GM18499 (cell line): ENCODE results near the gene APOE.
"Not testable (repeated sequence)": the region's sequence is repeated elsewhere in the genome, so short reads cannot be mapped to it uniquely, and the experiment has no call there.

Experiments
- ATAC-seq: cut with Tn5 transposase; IDR thresholded peaks from one replicate; pipeline ENCODE4 v1.9.1; 2021; ENCODE audit warnings: moderate number of reproducible peaks; ENCODE audit not compliant: insufficient read depth, unreplicated experiment

The APOE gene

GRCh38 chr19:44908074-44908835, 2.7 kb downstream of the APOE start:
- no peak for ATAC-seq

DNA sequence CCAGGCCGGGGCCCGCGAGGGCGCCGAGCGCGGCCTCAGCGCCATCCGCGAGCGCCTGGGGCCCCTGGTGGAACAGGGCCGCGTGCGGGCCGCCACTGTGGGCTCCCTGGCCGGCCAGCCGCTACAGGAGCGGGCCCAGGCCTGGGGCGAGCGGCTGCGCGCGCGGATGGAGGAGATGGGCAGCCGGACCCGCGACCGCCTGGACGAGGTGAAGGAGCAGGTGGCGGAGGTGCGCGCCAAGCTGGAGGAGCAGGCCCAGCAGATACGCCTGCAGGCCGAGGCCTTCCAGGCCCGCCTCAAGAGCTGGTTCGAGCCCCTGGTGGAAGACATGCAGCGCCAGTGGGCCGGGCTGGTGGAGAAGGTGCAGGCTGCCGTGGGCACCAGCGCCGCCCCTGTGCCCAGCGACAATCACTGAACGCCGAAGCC, 3.3 kb downstream of the APOE start:
- ATAC-seq: no peak

DNA sequence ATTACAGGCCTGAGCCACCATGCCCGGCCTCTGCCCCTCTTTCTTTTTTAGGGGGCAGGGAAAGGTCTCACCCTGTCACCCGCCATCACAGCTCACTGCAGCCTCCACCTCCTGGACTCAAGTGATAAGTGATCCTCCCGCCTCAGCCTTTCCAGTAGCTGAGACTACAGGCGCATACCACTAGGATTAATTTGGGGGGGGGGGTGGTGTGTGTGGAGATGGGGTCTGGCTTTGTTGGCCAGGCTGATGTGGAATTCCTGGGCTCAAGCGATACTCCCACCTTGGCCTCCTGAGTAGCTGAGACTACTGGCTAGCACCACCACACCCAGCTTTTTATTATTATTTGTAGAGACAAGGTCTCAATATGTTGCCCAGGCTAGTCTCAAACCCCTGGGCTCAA, 4.2 kb downstream of the APOE start:
- ATAC-seq: no peak

DNA sequence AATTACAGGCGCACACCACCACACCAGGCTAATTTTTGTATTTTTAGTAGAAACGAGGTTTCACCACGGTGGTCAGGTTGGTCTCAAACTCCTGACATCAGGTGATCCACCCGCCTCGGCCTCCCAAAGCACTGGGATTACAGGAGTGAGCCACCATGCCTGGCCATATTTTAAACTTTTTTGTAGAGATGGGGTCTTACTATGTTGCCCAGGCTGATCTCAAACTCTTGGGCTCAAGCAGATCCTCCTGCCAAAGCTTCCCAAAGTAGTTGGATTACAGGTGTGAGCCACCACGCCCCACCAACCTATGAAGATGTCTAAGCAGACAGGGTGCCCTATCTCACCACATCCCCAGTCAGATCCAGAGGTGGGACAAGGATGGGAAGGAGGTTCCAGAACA, 6.3 kb downstream of the APOE start:
- not testable (repeated sequence) for ATAC-seq

DNA sequence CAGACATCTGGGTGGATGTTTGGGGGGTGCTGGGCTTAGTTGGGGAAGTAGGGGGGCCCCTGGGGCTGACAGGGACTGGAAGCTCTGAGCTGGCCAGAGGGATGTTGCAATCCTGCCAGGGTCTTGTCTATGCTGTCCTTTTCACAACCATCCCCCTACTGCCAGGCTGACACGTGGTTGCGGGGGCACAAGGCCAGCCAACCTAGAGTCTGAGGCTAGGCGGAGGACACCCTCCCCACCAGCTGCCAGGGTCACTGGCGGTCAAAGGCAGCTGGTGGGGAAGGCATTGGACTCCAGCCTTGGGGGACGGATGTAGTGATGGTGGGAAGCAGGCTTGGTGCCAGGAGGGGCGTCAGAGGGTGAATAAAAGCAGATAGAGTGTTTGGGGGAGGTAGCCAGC, 7.3 kb downstream of the APOE start:
- ATAC-seq: no peak

GRCh38 chr19:44913512-44914432, 8.2 kb downstream of the APOE start:
- not testable (repeated sequence) for ATAC-seq

DNA sequence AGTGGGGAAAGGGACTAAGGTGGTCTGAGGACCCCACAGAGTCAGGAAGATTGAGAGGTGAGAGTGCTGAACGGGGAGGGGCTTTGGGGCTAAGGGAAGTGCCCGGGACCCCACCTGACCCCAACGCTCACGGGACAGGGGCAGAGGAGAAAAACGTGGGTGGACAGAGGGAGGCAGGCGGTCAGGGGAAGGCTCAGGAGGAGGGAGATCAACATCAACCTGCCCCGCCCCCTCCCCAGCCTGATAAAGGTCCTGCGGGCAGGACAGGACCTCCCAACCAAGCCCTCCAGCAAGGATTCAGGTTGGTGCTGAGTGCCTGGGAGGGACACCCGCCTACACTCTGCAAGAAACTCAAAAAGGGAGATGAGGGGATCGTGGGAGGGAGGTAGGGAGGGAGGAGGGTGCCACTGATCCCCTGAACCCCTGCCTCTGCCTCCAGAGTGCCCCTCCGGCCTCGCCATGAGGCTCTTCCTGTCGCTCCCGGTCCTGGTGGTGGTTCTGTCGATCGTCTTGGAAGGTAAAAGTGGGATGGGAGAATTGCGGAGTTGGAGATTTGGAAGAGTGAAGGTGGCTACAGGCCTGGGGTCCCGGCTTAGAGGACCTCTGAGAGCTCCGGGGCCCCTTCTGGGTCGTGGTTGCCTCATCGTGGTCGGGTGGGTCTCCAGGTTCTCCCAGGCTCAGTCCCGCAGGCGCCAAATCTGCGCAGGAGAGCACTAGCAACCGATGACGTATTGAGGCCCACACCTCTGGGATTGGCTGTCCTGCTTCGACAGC, 9.0 kb downstream of the APOE start, which contains the start of gene APOC1:
TSS of gene APOC1 (plus strand) at position 176 of the 774 bp plus-strand sequence. CDS start at position 460, 284 bp downstream.
- not testable (repeated sequence) for ATAC-seq

- ATAC-seq: no peak
Measured at GRCh38 chr19:44924243-44924725, 18.7 kb downstream of the APOE start.

- ATAC-seq: no peak
Measured at GRCh38 chr19:44925114-44925891, 19.7 kb downstream of the APOE start.

DNA sequence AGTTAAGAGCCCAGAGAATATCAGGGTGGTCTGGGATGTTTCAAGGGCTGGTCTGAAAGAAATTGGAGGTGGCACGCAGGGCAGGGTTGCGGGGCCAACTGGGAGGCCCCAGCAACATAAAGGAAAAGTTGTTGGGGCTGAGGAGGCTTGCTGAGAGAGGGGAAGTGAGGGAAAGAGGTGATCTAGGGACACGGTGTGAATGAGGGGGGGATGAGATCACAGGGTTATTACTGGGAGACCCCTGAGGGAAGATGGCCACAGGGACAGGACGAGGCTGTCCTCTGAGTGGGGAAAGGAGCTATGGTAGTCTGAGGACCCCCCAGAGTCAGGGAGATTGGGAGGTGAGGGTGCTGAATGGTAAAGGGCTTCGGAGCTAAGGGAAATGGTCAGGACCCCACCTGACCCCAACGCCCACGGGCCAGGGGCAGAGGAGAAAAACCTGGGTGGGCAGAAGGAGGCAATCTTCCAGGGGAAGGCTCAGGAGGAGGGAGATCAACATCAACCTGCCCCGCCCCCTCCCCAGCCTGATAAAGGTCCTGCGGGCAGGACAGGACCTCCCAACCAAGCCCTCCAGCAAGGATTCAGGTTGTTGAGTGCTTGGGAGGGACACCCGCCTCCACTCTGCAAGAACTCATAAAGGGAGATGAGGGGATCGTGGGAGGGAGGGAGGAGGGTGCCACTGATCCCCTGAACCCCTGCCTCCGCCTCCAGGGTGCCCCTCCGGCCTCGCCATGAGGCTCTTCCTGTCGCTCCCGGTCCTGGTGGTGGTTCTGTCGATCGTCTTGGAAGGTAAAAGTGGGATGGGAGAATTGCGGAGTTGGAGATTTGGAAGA, 20.9 kb downstream of the APOE start:
- not testable (repeated sequence) for ATAC-seq

- ATAC-seq: no peak
Measured at GRCh38 chr19:44927746-44928145, 22.1 kb downstream of the APOE start.

DNA sequence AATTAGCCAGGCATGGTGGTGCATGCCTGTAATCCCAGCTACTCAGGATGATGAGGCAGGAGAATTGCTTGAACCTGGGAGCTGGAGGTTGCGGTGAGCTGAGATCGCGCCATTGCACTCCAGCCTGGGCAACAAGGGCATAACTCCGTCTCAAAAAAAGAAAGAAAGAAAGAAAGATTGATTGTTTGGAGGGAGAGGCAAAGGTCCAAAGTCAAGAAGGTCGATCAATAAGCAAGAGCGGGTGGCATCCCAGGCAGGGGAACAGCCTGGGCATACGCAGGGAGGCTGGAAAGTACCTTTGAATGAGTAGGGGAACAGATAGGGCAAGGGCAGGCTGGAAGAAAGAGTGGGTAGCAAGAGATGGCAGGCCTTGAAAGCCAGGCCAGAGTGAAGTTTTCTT, 24.5 kb downstream of the APOE start:
- ATAC-seq: no peak

DNA sequence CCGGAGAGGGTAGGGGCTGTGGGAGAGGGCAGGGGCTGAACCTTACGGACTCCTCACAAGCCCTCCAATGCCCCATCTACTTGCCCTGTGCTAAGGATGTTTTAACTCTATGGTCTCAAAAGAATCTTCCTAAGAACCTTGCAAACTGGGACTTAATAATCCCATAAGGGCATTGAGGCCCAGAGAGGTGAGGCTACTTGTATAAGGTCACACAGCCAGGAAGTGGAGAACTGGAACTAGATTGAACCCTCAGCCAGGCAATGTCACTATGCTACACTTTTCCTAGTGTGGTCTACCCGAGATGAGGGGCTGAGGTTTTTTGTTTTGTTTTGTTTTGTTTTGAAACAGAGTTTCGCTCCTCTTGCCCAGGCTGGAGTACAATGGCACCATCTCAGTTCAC, 25.9 kb downstream of the APOE start:
- ATAC-seq: no peak

- ATAC-seq: no peak
Measured at GRCh38 chr19:44939668-44940067, 34.1 kb downstream of the APOE start.

DNA sequence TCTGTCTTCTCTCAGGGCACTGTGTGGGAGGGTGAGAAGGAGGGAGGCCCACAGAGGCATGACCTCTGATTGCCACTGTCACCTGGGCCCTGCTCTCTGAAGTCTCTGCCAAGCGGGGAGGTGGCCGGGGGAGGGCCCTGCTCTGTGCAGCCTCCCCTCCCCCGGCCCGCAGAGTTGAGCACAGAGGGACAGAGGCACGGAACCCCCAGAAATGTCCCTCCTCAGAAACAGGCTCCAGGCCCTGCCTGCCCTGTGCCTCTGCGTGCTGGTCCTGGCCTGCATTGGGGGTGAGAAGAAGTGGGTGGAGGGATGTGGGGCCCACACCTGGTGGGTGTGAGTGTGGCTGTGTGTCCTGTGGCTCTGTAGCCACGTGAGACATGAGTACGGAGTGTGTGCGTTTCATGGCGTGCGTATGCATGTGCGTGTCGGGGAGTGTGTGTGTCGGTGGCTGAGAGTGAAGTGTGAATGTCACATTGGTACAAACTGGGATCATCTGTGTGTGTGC, 36.5 kb downstream of the APOE start, which contains the start of gene APOC4:
TSS of gene APOC4 (plus strand) at position 171 of the 505 bp plus-strand sequence. CDS start at position 212, 41 bp downstream.
- no peak for ATAC-seq

DNA sequence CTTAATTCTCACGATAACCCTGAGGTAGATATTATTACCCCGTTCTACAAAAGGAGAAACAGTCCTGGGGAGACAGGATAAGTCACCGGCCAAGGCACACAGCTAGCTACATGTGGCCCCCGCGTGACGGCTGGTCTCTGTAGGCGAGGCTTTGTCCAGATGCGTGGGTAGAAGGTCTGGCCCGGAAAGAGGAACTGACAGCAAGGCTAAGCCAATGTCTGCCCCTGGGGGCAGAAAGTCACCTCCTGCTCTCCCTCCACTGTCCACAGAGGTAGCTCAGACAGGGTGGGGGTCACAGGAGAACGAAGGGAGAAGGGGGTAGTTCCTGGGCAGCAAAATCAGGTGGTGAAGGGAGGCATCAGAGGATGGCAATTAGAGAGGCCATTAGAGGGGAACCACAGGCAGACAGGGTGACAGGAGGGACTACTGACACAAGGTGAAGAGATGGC, 38.2 kb downstream of the APOE start:
- no peak for ATAC-seq

- ATAC-seq: no peak
Measured at GRCh38 chr19:44947041-44947581, 41.5 kb downstream of the APOE start.

DNA sequence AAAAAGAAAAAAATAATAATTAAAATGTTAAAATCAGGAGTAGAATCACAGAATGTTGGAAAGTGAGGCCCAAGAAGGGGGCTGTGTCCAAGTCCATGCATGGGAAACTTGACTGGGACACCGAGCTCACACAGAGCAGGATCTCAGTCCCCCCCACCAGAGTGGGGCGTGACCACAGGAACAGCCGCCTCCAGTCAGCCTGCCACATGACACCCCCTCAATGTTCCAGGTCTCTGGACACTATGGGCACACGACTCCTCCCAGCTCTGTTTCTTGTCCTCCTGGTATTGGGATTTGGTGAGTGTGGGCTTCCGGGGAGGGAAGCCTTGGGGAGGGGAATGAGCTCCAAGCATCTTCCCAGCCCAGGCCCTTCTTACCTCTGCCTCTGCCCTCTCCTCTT, 42.6 kb downstream of the APOE start:
- ATAC-seq: no peak
